OCI-LY7 (cell line): ENCODE data around the gene ATMIN. TPM values are rescaled to one million over a fixed set of nuclear protein-coding genes. Genes with fewer than 3 reads are reported as not detected.

Experiments
- BruUV-seq: library from RNA; stranded (reverse); fragments of 400-500 nt; replicated peaks from 2 replicates; lab custom pipeline; 2021; lab: Mats Ljungman, UMichigan
- CTCF ChIA-PET: fragments of 300-600 bp; sonication (Branson Sonifier 250); formaldehyde crosslinking; loops from one replicate; lab custom pipeline; 2022; ENCODE audit warnings: antibody characterized with exemption; ENCODE audit not compliant: unreplicated experiment; lab: Charles Lee
- POLR2A ChIA-PET: fragments of 300-600 bp; sonication (Branson Sonifier 250); formaldehyde crosslinking; loops from one replicate; lab custom pipeline; 2022; ENCODE audit warnings: antibody characterized with exemption; lab: Charles Lee
- DNase-seq: peaks from one replicate; pipeline ENCODE4 v3.0.0-alpha.2; 2015; ENCODE audit warnings: low spot score
- H2AFZ ChIP-seq: fragments of 200-600 bp; sonication (generic), shearing (Covaris generic); 2 replicates; pipeline ENCODE4 v1.6.1; 2014; ENCODE audit warnings: mild to moderate bottlenecking, antibody characterized with exemption, low read length, moderate library complexity
- H3K27ac ChIP-seq: fragments of 200-600 bp; sonication (generic); 2 replicates; pipeline ENCODE4 v1.5.1; 2014; ENCODE audit warnings: mixed run types, low read depth, mild to moderate bottlenecking, moderate library complexity, low read length, inconsistent platforms; ENCODE audit not compliant: poor library complexity, severe bottlenecking
- H3K36me3 ChIP-seq: fragments of 200-600 bp; sonication (generic); 2 replicates; pipeline ENCODE4 v1.6.1; 2014; ENCODE audit warnings: mild to moderate bottlenecking, antibody characterized with exemption, low read length, moderate library complexity, mixed read lengths; ENCODE audit not compliant: insufficient read depth
- H3K4me1 ChIP-seq: fragments of 200-600 bp; sonication (generic); 2 replicates; pipeline ENCODE4 v1.5.1; 2014; ENCODE audit warnings: mild to moderate bottlenecking, low read length; ENCODE audit not compliant: insufficient read depth, poor library complexity, severe bottlenecking
- H3K4me2 ChIP-seq: fragments of 200-600 bp; sonication (generic); 2 replicates; pipeline ENCODE4 v1.6.1; 2014; ENCODE audit warnings: mild to moderate bottlenecking, low read length
- H3K4me3 ChIP-seq: fragments of 200-600 bp; sonication (generic); 2 replicates; pipeline ENCODE4 v1.5.1; 2014; ENCODE audit warnings: mild to moderate bottlenecking, low read depth, low read length; ENCODE audit not compliant: poor library complexity, severe bottlenecking
- H3K79me2 ChIP-seq: fragments of 200-600 bp; sonication (generic); 2 replicates; pipeline ENCODE4 v1.6.1; 2016; ENCODE audit warnings: low read depth, mild to moderate bottlenecking, low read length, moderate library complexity, mixed read lengths; ENCODE audit not compliant: insufficient read depth
- H3K9me2 ChIP-seq: fragments of 200-600 bp; sonication (generic); 2 replicates; pipeline ENCODE4 v1.6.1; 2016; ENCODE audit warnings: mild to moderate bottlenecking, low read length, mixed read lengths; ENCODE audit not compliant: insufficient read depth
- H3K9me3 ChIP-seq: fragments of 200-600 bp; sonication (generic); 2 replicates; pipeline ENCODE4 v1.6.1; 2014; ENCODE audit warnings: mild to moderate bottlenecking, mixed run types, low read length, mixed read lengths
- H4K20me1 ChIP-seq: fragments of 200-600 bp; sonication (generic); 2 replicates; pipeline ENCODE4 v1.6.1; 2014; ENCODE audit warnings: mild to moderate bottlenecking, antibody characterized with exemption, low read length, moderate library complexity, mixed read lengths; ENCODE audit not compliant: insufficient read depth
- EZH2phosphoT487 ChIP-seq: fragments of 200-600 bp; sonication (generic); IDR thresholded peaks from 2 replicates; pipeline ENCODE4 v1.6.1; 2018; ENCODE audit warnings: low read depth, borderline replicate concordance, mild to moderate bottlenecking, mixed run types, antibody characterized with exemption, low read length, moderate library complexity, mixed read lengths
- intact Hi-C: fragments of 100-400 bp; cut with micrococcal nuclease; formaldehyde crosslinking; loops from one replicate; pipeline ENCODE4 v1.10.0; 2022; ENCODE audit not compliant: unreplicated experiment
- small RNA-seq: library from RNA; depleted of rRNA; stranded (forward); fragments of <200 nt; gene quantifications from one replicate; pipeline ENCODE3, GENCODE V24; 2014
- total RNA-seq, 2 experiments: library from RNA; depleted of rRNA in 1 of 2; stranded (reverse); fragments of >200 nt in 1 of 2; shearing (Covaris generic) in 1 of 2; gene quantifications; 2 replicates each; pipeline ENCODE4 v1.2.3, GENCODE V29; 2014 to 2022
- TF ChIP-seq, protein P1 (sequence below): fragments of 200-600 bp; sonication (generic); conservative IDR thresholded peaks from 2 replicates; pipeline ENCODE4 v1.5.1; 2014; ENCODE audit warnings: mild to moderate bottlenecking, antibody characterized with exemption, low read length, moderate library complexity, mixed read lengths

The ATMIN gene
- total RNA-seq, 2 experiments from 2014 or later, result 15.0 to 23.7 TPM

DNA sequence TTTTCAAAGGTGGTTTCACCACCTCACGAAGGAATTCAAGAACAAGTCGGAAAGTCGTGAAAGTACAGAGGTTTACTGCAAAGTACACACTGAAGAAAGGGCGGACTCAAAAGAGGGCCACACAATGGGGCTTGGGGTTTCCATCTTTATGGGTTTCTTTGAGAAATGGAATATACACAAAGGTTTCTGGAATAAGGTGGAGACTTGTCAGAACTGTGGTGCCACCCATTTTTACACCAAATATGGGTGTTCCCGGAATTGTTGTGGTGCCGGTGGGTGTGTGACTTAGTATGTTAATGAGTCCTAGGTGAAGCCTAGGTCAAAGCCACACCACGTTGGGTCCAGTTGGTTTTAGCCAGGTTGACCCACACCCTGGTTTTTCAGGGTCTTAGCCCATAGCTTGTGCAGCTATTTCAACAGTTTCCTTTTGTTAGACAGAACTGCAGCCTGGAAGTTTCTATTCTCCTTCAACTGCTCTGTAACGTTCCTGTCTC lies 61.1 kb downstream of the ATMIN start:
- peak overlapping the region; percentile 6 for H3K4me3 ChIP-seq
- ChIA-PET POLR2A (interaction anchor here (1.1 kb wide), 1 partner anchor 618 kb away, joined by 3 read pairs; no protein-coding TSS in a partner anchor), CTCF (no interaction called here)
- no peaks in the 10 kb centered on the region for H4K20me1 ChIP-seq
- peak overlapping the region; percentile 75; the same call in 1 of the 2 replicates for H2AFZ ChIP-seq
- TF ChIP-seq EZH2phosphoT487, result no peak
- TF ChIP-seq, protein P1, sequence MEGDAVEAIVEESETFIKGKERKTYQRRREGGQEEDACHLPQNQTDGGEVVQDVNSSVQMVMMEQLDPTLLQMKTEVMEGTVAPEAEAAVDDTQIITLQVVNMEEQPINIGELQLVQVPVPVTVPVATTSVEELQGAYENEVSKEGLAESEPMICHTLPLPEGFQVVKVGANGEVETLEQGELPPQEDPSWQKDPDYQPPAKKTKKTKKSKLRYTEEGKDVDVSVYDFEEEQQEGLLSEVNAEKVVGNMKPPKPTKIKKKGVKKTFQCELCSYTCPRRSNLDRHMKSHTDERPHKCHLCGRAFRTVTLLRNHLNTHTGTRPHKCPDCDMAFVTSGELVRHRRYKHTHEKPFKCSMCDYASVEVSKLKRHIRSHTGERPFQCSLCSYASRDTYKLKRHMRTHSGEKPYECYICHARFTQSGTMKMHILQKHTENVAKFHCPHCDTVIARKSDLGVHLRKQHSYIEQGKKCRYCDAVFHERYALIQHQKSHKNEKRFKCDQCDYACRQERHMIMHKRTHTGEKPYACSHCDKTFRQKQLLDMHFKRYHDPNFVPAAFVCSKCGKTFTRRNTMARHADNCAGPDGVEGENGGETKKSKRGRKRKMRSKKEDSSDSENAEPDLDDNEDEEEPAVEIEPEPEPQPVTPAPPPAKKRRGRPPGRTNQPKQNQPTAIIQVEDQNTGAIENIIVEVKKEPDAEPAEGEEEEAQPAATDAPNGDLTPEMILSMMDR, result no peak
- H3K9me3 ChIP-seq, result no peaks in the 10 kb centered on the region
- peaks cover 23% of the 10 kb centered on the region for H3K4me1 ChIP-seq
- H3K79me2 ChIP-seq, result peaks cover 22% of the 10 kb centered on the region; the same call in 1 of the 2 replicates
- H3K36me3 ChIP-seq, result peaks cover 3% of the 10 kb centered on the region; the same call in 1 of the 2 replicates
- H3K27ac ChIP-seq, result no peak overlapping the region
- intact Hi-C loops, result loop anchor here (1.0 to 10.0 kb wide), 3 partner anchors 61 to 218 kb away; partner anchors contain the start of genes ATMIN, CMC2 and GAN
- H3K9me2 ChIP-seq, result no peaks in the 10 kb centered on the region
- no peak for DNase-seq
- peak overlapping the region; percentile 44 for H3K4me2 ChIP-seq
- no TSS peak for BruUV-seq

Small RNAs within 50 kb of the gene (small RNA-seq; reads per million reads assigned to genes)
- gene AC092718.3, result not detected

Other genes starting within 250 kb of the ATMIN start
- gene CDYL2, start 231.2 kb upstream of the ATMIN start, total RNA-seq (2014; rRNA removed; shearing (Covaris generic)), result 0.33 and 0.98 TPM in 2 replicates
- 2.5 and 2.8 TPM in 2 replicates for gene CDYL2, start 231.2 kb upstream of the ATMIN start, total RNA-seq (2022)
- 61.3 and 99.8 TPM in 2 replicates for gene CMC2, start 29.0 kb upstream of the ATMIN start, total RNA-seq (2014; rRNA removed; shearing (Covaris generic))
- gene CMC2, start 29.0 kb upstream of the ATMIN start, total RNA-seq (2022), result 89.1 and 94.5 TPM in 2 replicates
- 52.4 and 97.3 TPM in 2 replicates for gene CENPN, start 28.6 kb upstream of the ATMIN start, total RNA-seq (2014; rRNA removed; shearing (Covaris generic))
- gene CENPN, start 28.6 kb upstream of the ATMIN start, total RNA-seq (2022), result 51.8 and 58.8 TPM in 2 replicates
- 0.69 and 1.6 TPM in 2 replicates for gene C16orf46, start 41.4 kb downstream of the ATMIN start, total RNA-seq (2014; rRNA removed; shearing (Covaris generic))
- 0.81 and 1.2 TPM in 2 replicates for gene C16orf46, start 41.4 kb downstream of the ATMIN start, total RNA-seq (2022)
- 11.7 and 23.4 TPM in 2 replicates for gene GCSH, start 60.6 kb downstream of the ATMIN start, total RNA-seq (2014; rRNA removed; shearing (Covaris generic))
- gene GCSH, start 60.6 kb downstream of the ATMIN start, total RNA-seq (2022), result 32.0 and 42.5 TPM in 2 replicates
- not detected in 2 replicates for gene BCO1, start 202.8 kb downstream of the ATMIN start, total RNA-seq (2014; rRNA removed; shearing (Covaris generic))
- gene BCO1, start 202.8 kb downstream of the ATMIN start, total RNA-seq (2022), result not detected in 2 replicates